H9 (cell line): ENCODE measurements around the gene GRIA1. TPM values are rescaled to one million over a fixed set of nuclear protein-coding genes. Genes with fewer than 3 reads are reported as not detected.

Source experiments
- DNase-seq: peaks from one replicate; pipeline ENCODE4 v3.0.0-alpha.2; 2017
- H2AFZ ChIP-seq: one replicate; pipeline ENCODE4 v1.6.1; 2013; ENCODE audit warnings: mild to moderate bottlenecking, low read length, control low read depth, moderate library complexity
- H2AK5ac ChIP-seq: 2 replicates; pipeline ENCODE4 v1.6.1; 2013; ENCODE audit warnings: low read length, control low read depth, mixed read lengths; ENCODE audit not compliant: insufficient read length
- H2BK120ac ChIP-seq: one replicate; pipeline ENCODE4 v1.6.1; 2013; ENCODE audit warnings: low read depth, mild to moderate bottlenecking, low read length, control low read depth, inconsistent platforms; ENCODE audit not compliant: poor library complexity, severe bottlenecking
- H2BK12ac ChIP-seq: 2 replicates; pipeline ENCODE4 v1.6.1; 2013; ENCODE audit warnings: low read length, control low read depth, mixed read lengths, low read depth; ENCODE audit not compliant: insufficient read length
- H2BK15ac ChIP-seq: 2 replicates; pipeline ENCODE4 v1.6.1; 2013; ENCODE audit warnings: low read depth, low read length, control low read depth
- H2BK20ac ChIP-seq: one replicate; pipeline ENCODE4 v1.6.1; 2013; ENCODE audit warnings: low read depth, mild to moderate bottlenecking, low read length, control low read depth, inconsistent platforms; ENCODE audit not compliant: poor library complexity, severe bottlenecking
- H2BK5ac ChIP-seq: 2 replicates; pipeline ENCODE4 v1.6.1; 2013; ENCODE audit warnings: low read length, control low read depth, mixed read lengths; ENCODE audit not compliant: insufficient read length
- H3K14ac ChIP-seq: 2 replicates; pipeline ENCODE4 v1.6.1; 2013; ENCODE audit warnings: low read length, control low read depth; ENCODE audit not compliant: insufficient read depth
- H3K18ac ChIP-seq: 2 replicates; pipeline ENCODE4 v1.6.1; 2013; ENCODE audit warnings: low read depth, mild to moderate bottlenecking, mixed read lengths, low read length, control low read depth; ENCODE audit not compliant: insufficient read length
- H3K23ac ChIP-seq: 2 replicates; pipeline ENCODE4 v1.6.1; 2013; ENCODE audit warnings: low read length, control low read depth, mixed read lengths, low read depth; ENCODE audit not compliant: insufficient read length
- H3K23me2 ChIP-seq: 2 replicates; pipeline ENCODE4 v1.6.1; 2013; ENCODE audit warnings: low read depth, mild to moderate bottlenecking, mixed read lengths, low read length, control low read depth; ENCODE audit not compliant: insufficient read length, poor library complexity, severe bottlenecking
- H3K27ac ChIP-seq: 2 replicates; pipeline ENCODE4 v1.5.1; 2013; ENCODE audit warnings: low read length, control low read depth, mixed read lengths, low read depth; ENCODE audit not compliant: insufficient read length
- H3K27me3 ChIP-seq: 2 replicates; pipeline ENCODE4 v1.6.1; 2013; ENCODE audit warnings: low read length, control low read depth, inconsistent platforms; ENCODE audit not compliant: insufficient read depth
- H3K4ac ChIP-seq: 2 replicates; pipeline ENCODE4 v1.6.1; 2013; ENCODE audit warnings: low read depth, mild to moderate bottlenecking, control low read depth, inconsistent platforms, low read length, moderate library complexity
- H3K4me1 ChIP-seq: 2 replicates; pipeline ENCODE4 v1.6.1; 2013; ENCODE audit warnings: low read length, control low read depth, inconsistent platforms; ENCODE audit not compliant: insufficient read depth
- H3K4me2 ChIP-seq: 2 replicates; pipeline ENCODE4 v1.6.1; 2013; ENCODE audit warnings: low read length, control low read depth, mixed read lengths; ENCODE audit not compliant: insufficient read length, insufficient read depth
- H3K56ac ChIP-seq: 2 replicates; pipeline ENCODE4 v1.6.1; 2013; ENCODE audit warnings: low read depth, mild to moderate bottlenecking, mixed read lengths, low read length, control low read depth; ENCODE audit not compliant: insufficient read length
- H3K79me1 ChIP-seq: 2 replicates; pipeline ENCODE4 v1.6.1; 2013; ENCODE audit warnings: low read depth, mild to moderate bottlenecking, moderate library complexity, low read length, control low read depth, inconsistent platforms; ENCODE audit not compliant: insufficient read depth, poor library complexity, severe bottlenecking
- H3K79me2 ChIP-seq: 2 replicates; pipeline ENCODE4 v1.6.1; 2013; ENCODE audit warnings: low read length, control low read depth, inconsistent platforms; ENCODE audit not compliant: insufficient read depth
- H3K9ac ChIP-seq: 2 replicates; pipeline ENCODE4 v1.6.1; 2013; ENCODE audit warnings: low read length, control low read depth, mixed read lengths; ENCODE audit not compliant: insufficient read length; ENCODE audit errors: extremely low read depth
- H3K9me3 ChIP-seq: one replicate; pipeline ENCODE4 v1.6.1; 2013; ENCODE audit warnings: low read depth, low read length, inconsistent platforms; ENCODE audit not compliant: control insufficient read depth
- H3T11ph ChIP-seq: one replicate; pipeline ENCODE4 v1.6.1; 2013; ENCODE audit warnings: mild to moderate bottlenecking, low read length, control low read depth, inconsistent platforms
- H4K20me1 ChIP-seq: one replicate; pipeline ENCODE4 v1.6.1; 2013; ENCODE audit not compliant: control insufficient read depth, insufficient read length, insufficient read depth
- H4K5ac ChIP-seq: 2 replicates; pipeline ENCODE4 v1.6.1; 2013; ENCODE audit warnings: low read depth, mild to moderate bottlenecking, mixed read lengths, low read length, control low read depth; ENCODE audit not compliant: insufficient read length
- H4K8ac ChIP-seq: replicated peaks from 2 replicates; pipeline ENCODE4 v1.6.1; 2013; ENCODE audit warnings: low read length, control low read depth, mixed read lengths, low read depth; ENCODE audit not compliant: insufficient read length
- H4K91ac ChIP-seq: 2 replicates; pipeline ENCODE4 v1.6.1; 2013; ENCODE audit warnings: low read depth, mild to moderate bottlenecking, moderate library complexity, mixed read lengths, low read length, control low read depth; ENCODE audit not compliant: insufficient read length
- H3K27ac Mint-ChIP-seq, 3 experiments: 2 replicates in 2 of 3; 3 replicates in 1 of 3; pipeline ENCODE4 v1.8.0; 2020 to 2021; ENCODE audit warnings: mixed read lengths in 3 of 3, mild to moderate bottlenecking in 1 of 3, moderate library complexity in 1 of 3
- H3K27me3 Mint-ChIP-seq: 2 replicates; pipeline ENCODE4 v1.8.0; 2021; ENCODE audit warnings: low read depth, mild to moderate bottlenecking, moderate library complexity, mixed read lengths
- H3K36me3 Mint-ChIP-seq, 3 experiments: 2 replicates in 2 of 3; 3 replicates in 1 of 3; pipeline ENCODE4 v1.8.0; 2020 to 2021; ENCODE audit warnings: low read depth in 3 of 3, mixed read lengths in 3 of 3; ENCODE audit not compliant: insufficient read depth in 1 of 3
- H3K4me1 Mint-ChIP-seq, 2 experiments: 2 replicates each; pipeline ENCODE4 v1.8.0; 2020; ENCODE audit warnings: mixed read lengths in 2 of 2
- H3K4me3 Mint-ChIP-seq, 2 experiments: 2 replicates in 1 of 2; 3 replicates in 1 of 2; pipeline ENCODE4 v1.8.0; 2020 to 2021; ENCODE audit warnings: mild to moderate bottlenecking in 2 of 2, mixed read lengths in 2 of 2, moderate library complexity in 1 of 2
- H3K9me3 Mint-ChIP-seq, 2 experiments: 2 replicates in 1 of 2; 3 replicates in 1 of 2; pipeline ENCODE4 v1.8.0; 2020; ENCODE audit warnings: mild to moderate bottlenecking in 2 of 2, mixed read lengths in 2 of 2, moderate library complexity in 1 of 2
- total RNA-seq: library from RNA; stranded (reverse); gene quantifications from 2 replicates; pipeline ENCODE4 v1.2.1, GENCODE V29; 2021
- TF ChIP-seq, protein P1 (sequence below): fragments of 200-600 bp; sonication (generic); conservative IDR thresholded peaks from 3 replicates; pipeline ENCODE4 v1.8.0; 2021; ENCODE audit warnings: antibody characterized with exemption, mild to moderate bottlenecking

The GRIA1 gene
- total RNA-seq, 1 experiment from 2014 or later = 0.52 TPM

DNA sequence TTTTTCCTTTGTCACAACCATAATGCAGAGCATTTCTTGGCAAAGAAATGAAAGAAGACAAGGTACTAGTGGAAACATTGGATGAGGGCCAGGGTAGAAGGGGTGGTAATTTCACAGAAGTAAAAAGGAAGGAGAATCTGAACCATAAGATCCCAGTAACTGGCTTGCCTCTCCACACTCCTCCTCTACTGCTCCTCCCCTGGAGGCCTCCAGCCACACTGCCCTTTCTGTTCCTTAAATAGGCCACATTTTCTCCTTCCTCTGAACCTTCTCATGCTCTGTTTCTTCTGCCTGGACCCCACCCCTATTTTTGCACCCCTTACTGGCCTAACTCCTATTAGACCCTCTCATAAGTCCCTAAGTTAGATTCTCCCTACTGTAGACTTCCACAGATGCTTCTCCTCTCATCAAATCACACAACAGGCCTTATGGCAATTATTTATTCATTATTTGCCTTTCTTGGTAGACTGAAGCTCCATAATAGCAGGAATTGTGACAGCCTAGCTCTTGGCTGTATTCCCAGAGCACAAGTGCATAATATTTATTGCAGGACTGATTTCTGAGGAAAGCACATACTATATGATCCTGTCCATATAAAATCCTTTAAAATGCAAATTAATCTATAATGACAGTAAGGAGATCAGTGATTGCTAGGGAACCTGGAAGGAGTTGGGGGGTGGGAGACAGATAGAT is 31.3 kb upstream of the GRIA1 start:
- no peak overlapping the region for H2BK20ac ChIP-seq
- H3K79me1 ChIP-seq = no peaks in the 10 kb centered on the region
- H3K9me3 ChIP-seq = no peaks in the 10 kb centered on the region

More for the DNA sequence above, 31.3 kb upstream of the GRIA1 start:
- Histone ChIP-seq H3K27me3 (no peaks in the 10 kb centered on the region), H3K23ac (no peak overlapping the region), H2BK120ac (no peak overlapping the region), H2BK12ac (no peak overlapping the region), H3K23me2 (no peaks in the 10 kb centered on the region), H3K4ac (no peak overlapping the region), H2BK15ac (no peak overlapping the region), H3K18ac (no peak overlapping the region), H4K91ac (no peak overlapping the region), H2BK5ac (no peak overlapping the region), H3T11ph (no peak overlapping the region), H3K9ac (no peak overlapping the region), H3K4me1 (no peaks in the 10 kb centered on the region; the same call in 1 of the 2 replicates), H4K8ac (no peak overlapping the region), H3K27ac (no peak overlapping the region), H2AFZ (no peak overlapping the region), H3K4me2 (no peak overlapping the region), H3K14ac (no peak overlapping the region), H4K5ac (no peak overlapping the region), H3K56ac (no peak overlapping the region), H2AK5ac (no peak overlapping the region), H3K79me2 (no peaks in the 10 kb centered on the region), H4K20me1 (no peaks in the 10 kb centered on the region)
- H3K27ac Mint-ChIP-seq = no peak overlapping the region; a peak in 1 of 7 replicates
- peaks cover 3% of the 10 kb centered on the region; the same call in 1 of the 2 replicates for H3K27me3 Mint-ChIP-seq
- H3K36me3 Mint-ChIP-seq = no peaks in the 10 kb centered on the region; a peak in 1 of 7 replicates
- H3K4me1 Mint-ChIP-seq = peaks cover 21% of the 10 kb centered on the region in 2 experiments
- TF ChIP-seq, protein P1, sequence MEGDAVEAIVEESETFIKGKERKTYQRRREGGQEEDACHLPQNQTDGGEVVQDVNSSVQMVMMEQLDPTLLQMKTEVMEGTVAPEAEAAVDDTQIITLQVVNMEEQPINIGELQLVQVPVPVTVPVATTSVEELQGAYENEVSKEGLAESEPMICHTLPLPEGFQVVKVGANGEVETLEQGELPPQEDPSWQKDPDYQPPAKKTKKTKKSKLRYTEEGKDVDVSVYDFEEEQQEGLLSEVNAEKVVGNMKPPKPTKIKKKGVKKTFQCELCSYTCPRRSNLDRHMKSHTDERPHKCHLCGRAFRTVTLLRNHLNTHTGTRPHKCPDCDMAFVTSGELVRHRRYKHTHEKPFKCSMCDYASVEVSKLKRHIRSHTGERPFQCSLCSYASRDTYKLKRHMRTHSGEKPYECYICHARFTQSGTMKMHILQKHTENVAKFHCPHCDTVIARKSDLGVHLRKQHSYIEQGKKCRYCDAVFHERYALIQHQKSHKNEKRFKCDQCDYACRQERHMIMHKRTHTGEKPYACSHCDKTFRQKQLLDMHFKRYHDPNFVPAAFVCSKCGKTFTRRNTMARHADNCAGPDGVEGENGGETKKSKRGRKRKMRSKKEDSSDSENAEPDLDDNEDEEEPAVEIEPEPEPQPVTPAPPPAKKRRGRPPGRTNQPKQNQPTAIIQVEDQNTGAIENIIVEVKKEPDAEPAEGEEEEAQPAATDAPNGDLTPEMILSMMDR = no peak
- H3K4me3 Mint-ChIP-seq = no peak overlapping the region
- DNase-seq = no peak
- no peaks in the 10 kb centered on the region; a peak in 1 of 5 replicates for H3K9me3 Mint-ChIP-seq
